Psoas muscle (tissue), 8 donors: ENCODE data around the gene OAS1. TPM values are rescaled to one million over a fixed set of nuclear protein-coding genes. Genes with fewer than 3 reads are reported as not detected.

Experiments
- ATAC-seq, 4 donors: fragments of 200-7000 bp; cut with Tn5 transposase; one replicate each; pipeline ENCODE4 v1.9.1; 2020; ENCODE audit warnings: moderate library complexity in 3 of 4, mild to moderate bottlenecking in 2 of 4
- DNase-seq, 2 donors: peaks; one replicate each; pipeline ENCODE4 v3.0.0-alpha.2; 2020
- H3K27ac ChIP-seq: fragments of 200-600 bp; one replicate; pipeline ENCODE4 v1.8.0; 2022
- H3K27me3 ChIP-seq, 3 donors: fragments of 200-600 bp in 1 of 3; one replicate each; pipeline versions ENCODE4 v1.6.1 to v1.8.0; 2013 to 2022; ENCODE audit warnings: low read length in 2 of 3, mild to moderate bottlenecking in 2 of 3, moderate library complexity in 1 of 3; ENCODE audit not compliant: insufficient read depth in 3 of 3
- H3K36me3 ChIP-seq, 2 donors: fragments of 200-600 bp in 1 of 2; one replicate each; pipeline versions ENCODE4 v1.6.1 to v1.8.0; 2013 to 2022; ENCODE audit warnings: low read depth in 1 of 2, mild to moderate bottlenecking in 1 of 2, moderate library complexity in 1 of 2; ENCODE audit not compliant: insufficient read depth in 1 of 2
- H3K4me1 ChIP-seq: fragments of 200-600 bp; one replicate; pipeline ENCODE4 v1.8.0; 2022
- H3K4me3 ChIP-seq: fragments of 200-600 bp; one replicate; pipeline ENCODE4 v1.8.0; 2022; ENCODE audit warnings: mild to moderate bottlenecking
- H3K9me3 ChIP-seq: fragments of 200-600 bp; one replicate; pipeline ENCODE4 v1.8.0; 2022
- CTCF ChIP-seq: fragments of 200-600 bp; IDR thresholded peaks from one replicate; pipeline ENCODE4 v1.8.0; 2022; ENCODE audit warnings: antibody characterized with exemption
- WGBS, 3 donors: extraction: QIAGEN DNeasy Blood & Tissue Kit; methylation state at CpG; one replicate each; pipeline versions ENCODE4 v1.1.6 to v1.1.7; 2013; 5-methylcytosine and 5-hydroxymethylcytosine counted together
- intact Hi-C, 2 donors: fragments of 100-400 bp; cut with DNase I; formaldehyde crosslinking; loops; one replicate each; pipeline versions ENCODE4 v1.11.0 to v1.14.2; 2022
- polyA plus RNA-seq, 3 donors: library from polyadenylated mRNA; stranded (reverse); fragments of 200-250 nt; gene quantifications; one replicate each; pipeline ENCODE4 v1.2.3, GENCODE V29; 2013
- total RNA-seq, 4 donors: library from RNA; stranded (reverse); fragmentation: NEBNext Ultra II Directional in 2 of 4; extraction: Animal tissue kit (Norgen Biotek cat#: 25700) in 2 of 4; gene quantifications; one replicate each; pipeline versions ENCODE4 v1.2.1 to v1.2.4, GENCODE V29; 2021 to 2023
- donor health status: healthy with polysubstance abuse.
- donor health status: DM: no; HTN: no; CAD: no; lungs with moderate emphysema.
- donor health status: Bipolar disorder and iron deficiency.
- donor health status: healthy.
- donor health status: DM: yes; HTN: yes; CAD: no.
- donor health status: DM: no; HTN: no; CAD: no.
- donor health status: DM: no; HTN: no; CAD: no.
- donor health status: DM: yes; HTN: yes; CAD: no.

The OAS1 gene
- total and polyA plus RNA-seq, 7 donors = 0.45 to 3.7 (median 2.2) TPM

- intact Hi-C loops = no loop called here
- WGBS, 3 donors = 85 to 89% (median 87%) methylated on average over 4 of the region's 4 CpGs
- no peak for TF ChIP-seq CTCF
Observed at GRCh38 chr12:112964915-112965314, 58.2 kb downstream of the OAS1 start.

GRCh38 chr12:112965643-112966042 is 58.9 kb downstream of the OAS1 start:
- Histone ChIP-seq H3K4me3 (no peak overlapping the region), H3K36me3 (peaks cover 0 to 6% of the 10 kb centered on the region in 2 donors), H3K27ac (no peak overlapping the region), H3K4me1 (no peaks in the 10 kb centered on the region), H3K27me3 (peaks cover 0 to 3% (median 0%) of the 10 kb centered on the region in 3 donors), H3K9me3 (no peaks in the 10 kb centered on the region)
- no peak for DNase-seq
- intact Hi-C loops = no loop called here
- 86 to 92% (median 86%) methylated on average over 15 of the region's 15 CpGs for WGBS, 3 donors
- TF ChIP-seq CTCF = no peak
- no peak for ATAC-seq

More at GRCh38 chr12:112964915-112965314, 58.2 kb downstream of the OAS1 start:
- Histone ChIP-seq H3K27me3 (peaks cover 0 to 3% (median 0%) of the 10 kb centered on the region in 3 donors), H3K4me3 (no peak overlapping the region), H3K36me3 (peaks cover 0 to 6% of the 10 kb centered on the region in 2 donors), H3K9me3 (no peaks in the 10 kb centered on the region), H3K4me1 (no peaks in the 10 kb centered on the region), H3K27ac (no peak overlapping the region)
- no peak for DNase-seq
- no peak for ATAC-seq

GRCh38 chr12:112967306-112967705 is 60.5 kb downstream of the OAS1 start:
- Histone ChIP-seq H3K27ac (no peak overlapping the region), H3K27me3 (peaks cover 0 to 3% (median 0%) of the 10 kb centered on the region in 3 donors), H3K4me1 (no peaks in the 10 kb centered on the region), H3K9me3 (no peaks in the 10 kb centered on the region), H3K36me3 (peaks cover 0 to 3% of the 10 kb centered on the region in 2 donors), H3K4me3 (no peak overlapping the region)
- no peak for ATAC-seq
- no peak for TF ChIP-seq CTCF
- WGBS, 3 donors = 74 to 78% (median 77%) methylated on average over 9 of the region's 9 CpGs
- intact Hi-C loops = no loop called here
- no peak for DNase-seq

- intact Hi-C loops = no loop called here
- H3K4me3 ChIP-seq = no peak overlapping the region
- no peak for TF ChIP-seq CTCF
- no peaks in the 10 kb centered on the region for H3K4me1 ChIP-seq
- no peaks in the 10 kb centered on the region for H3K9me3 ChIP-seq
- H3K27me3 ChIP-seq = peaks cover 0 to 3% (median 0%) of the 10 kb centered on the region in 3 donors
- 87 to 94% (median 89%) methylated on average over 7 of the region's 7 CpGs for WGBS, 3 donors
- H3K36me3 ChIP-seq = peaks cover 0 to 3% of the 10 kb centered on the region in 2 donors
- ATAC-seq (no peak), DNase-seq (no peak)
- no peak overlapping the region for H3K27ac ChIP-seq
Observed at GRCh38 chr12:112967858-112968257, 61.1 kb downstream of the OAS1 start.

Other genes with a start within 250 kb of the OAS1 start
- gene RPH3A, start 115.2 kb upstream of the OAS1 start, total RNA-seq = under 1 TPM in 2 of 4 donors, not detected in 2; 0.26 to 0.32 TPM
- under 1 TPM in 1 of 3 donors, not detected in 2; 0.26 TPM for gene RPH3A, start 115.2 kb upstream of the OAS1 start, polyA plus RNA-seq
- 1 to 10 TPM; 1.5 to 6.7 (median 3.1) TPM for gene OAS3, start 31.5 kb downstream of the OAS1 start, total RNA-seq
- gene OAS3, start 31.5 kb downstream of the OAS1 start, polyA plus RNA-seq = 1 to 10 TPM; 1.1 to 1.7 (median 1.4) TPM
- gene OAS2, start 71.6 kb downstream of the OAS1 start, total RNA-seq = 1 to 10 TPM; 2.1 to 8.4 (median 3.7) TPM
- gene OAS2, start 71.6 kb downstream of the OAS1 start, polyA plus RNA-seq = 1 to 10 TPM; 1.5 to 1.8 (median 1.7) TPM
- gene DTX1, start 149.8 kb downstream of the OAS1 start, total RNA-seq = 1 to 10 TPM in 2 of 4 donors, under 1 TPM in 2; 0.49 to 2.4 (median 1.2) TPM
- under 1 TPM; 0.59 to 0.86 (median 0.69) TPM for gene DTX1, start 149.8 kb downstream of the OAS1 start, polyA plus RNA-seq
- gene RASAL1, start 228.8 kb downstream of the OAS1 start, total RNA-seq = under 1 TPM in 1 of 4 donors, not detected in 3; 0.89 TPM
- gene RASAL1, start 228.8 kb downstream of the OAS1 start, polyA plus RNA-seq = not detected
- gene CFAP73, start 242.8 kb downstream of the OAS1 start, total RNA-seq = not detected
- gene CFAP73, start 242.8 kb downstream of the OAS1 start, polyA plus RNA-seq = under 1 TPM; 0.17 to 0.35 (median 0.30) TPM